ENCODE data around the gene TRAPPC11. TPM values are rescaled to one million over a fixed set of nuclear protein-coding genes. Genes with fewer than 3 reads are reported as not detected.

Gene TRAPPC11
- total and polyA plus RNA-seq, 9 of the 15 experiments (the other 6 are each of a cell fraction or from before 2014, with no cell fraction given) = 11.6 to 49.0 (median 28.7) TPM

DNA sequence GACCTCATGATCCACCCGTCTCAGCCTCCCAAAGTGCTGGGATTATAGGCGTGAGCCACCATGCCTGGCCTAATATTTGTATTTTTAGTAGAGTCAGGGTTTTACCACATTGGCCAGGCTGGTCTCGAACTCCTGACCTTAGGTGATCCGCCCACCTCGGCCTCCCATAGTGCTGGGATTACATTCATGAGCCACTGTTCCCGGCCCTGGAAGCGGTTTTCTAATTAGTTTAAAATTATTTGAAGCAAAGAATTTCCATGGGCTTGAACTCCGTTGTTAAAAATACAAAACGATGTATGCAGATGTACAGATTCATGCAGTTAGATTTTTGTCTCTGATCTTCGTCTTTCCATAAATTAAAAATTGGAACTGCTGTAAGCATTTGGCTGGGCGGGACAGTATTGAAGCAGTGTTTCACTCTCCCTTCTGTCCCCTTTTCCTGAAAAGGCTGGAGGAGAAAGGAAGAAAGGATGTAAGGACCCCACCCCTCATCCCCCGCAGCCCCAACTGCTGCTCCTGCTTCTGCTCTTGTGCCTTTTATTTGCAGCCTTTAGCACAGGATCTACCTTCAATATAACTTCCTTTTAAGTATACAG is 12.0 kb downstream of the TRAPPC11 start:
- H3K4me1 ChIP-seq (replicated peaks in 1 of 2; ENCODE audit: control insufficient read depth in 2 of 2, insufficient read depth in 2 of 2, low read length in 2 of 2) = no peaks in the 10 kb centered on the region
- 81% methylated on average over 9 of the region's 12 CpGs for WGBS (ENCODE audit: insufficient coverage, low coverage, missing lambda C conversion rate)
- H4K20me1 ChIP-seq (replicated peaks; ENCODE audit: control insufficient read depth, insufficient read depth, low read length) = no peaks in the 10 kb centered on the region
- no peaks in the 10 kb centered on the region for H3K9me3 ChIP-seq (replicated peaks; ENCODE audit: control insufficient read depth, insufficient read depth, low read depth, low read length)
- peaks cover 63% of the 10 kb centered on the region; the same call in 2 of the 3 replicates for H3K36me3 ChIP-seq (ENCODE audit: control insufficient read depth, insufficient read depth, low read length)
- no peaks in the 10 kb centered on the region for H3K27me3 ChIP-seq (ENCODE audit: control insufficient read depth in 2 of 2, insufficient read depth in 2 of 2, low read length in 2 of 2)
- H3K4me2 ChIP-seq (ENCODE audit: insufficient read depth, low read length) = no peak overlapping the region
- ATAC-seq (no peak), DNase-seq (ENCODE audit: extremely low read depth in 1 of 4, low spot score in 3 of 4) (no peak), FAIRE-seq (no peak)
- TF ChIP-seq DPF2 (IDR thresholded peaks at IDR 0.05) (no peak), SAP30 (IDR thresholded peaks at IDR 0.05; ENCODE audit: borderline replicate concordance, insufficient read depth, low read depth, low read length, poor library complexity, severe bottlenecking) (no peak), ZFP36 (IDR thresholded peaks at IDR 0.05; ENCODE audit: low read depth, low read length, partially characterized antibody) (no peak), ZBED1 (IDR thresholded peaks at IDR 0.05) (no peak), SIX5 (IDR thresholded peaks at IDR 0.05; ENCODE audit: borderline replicate concordance in 1 of 2, insufficient read depth in 1 of 2, low read depth in 1 of 2, low read length in 2 of 2) (no peak)
- TF ChIP-seq, protein P1, sequence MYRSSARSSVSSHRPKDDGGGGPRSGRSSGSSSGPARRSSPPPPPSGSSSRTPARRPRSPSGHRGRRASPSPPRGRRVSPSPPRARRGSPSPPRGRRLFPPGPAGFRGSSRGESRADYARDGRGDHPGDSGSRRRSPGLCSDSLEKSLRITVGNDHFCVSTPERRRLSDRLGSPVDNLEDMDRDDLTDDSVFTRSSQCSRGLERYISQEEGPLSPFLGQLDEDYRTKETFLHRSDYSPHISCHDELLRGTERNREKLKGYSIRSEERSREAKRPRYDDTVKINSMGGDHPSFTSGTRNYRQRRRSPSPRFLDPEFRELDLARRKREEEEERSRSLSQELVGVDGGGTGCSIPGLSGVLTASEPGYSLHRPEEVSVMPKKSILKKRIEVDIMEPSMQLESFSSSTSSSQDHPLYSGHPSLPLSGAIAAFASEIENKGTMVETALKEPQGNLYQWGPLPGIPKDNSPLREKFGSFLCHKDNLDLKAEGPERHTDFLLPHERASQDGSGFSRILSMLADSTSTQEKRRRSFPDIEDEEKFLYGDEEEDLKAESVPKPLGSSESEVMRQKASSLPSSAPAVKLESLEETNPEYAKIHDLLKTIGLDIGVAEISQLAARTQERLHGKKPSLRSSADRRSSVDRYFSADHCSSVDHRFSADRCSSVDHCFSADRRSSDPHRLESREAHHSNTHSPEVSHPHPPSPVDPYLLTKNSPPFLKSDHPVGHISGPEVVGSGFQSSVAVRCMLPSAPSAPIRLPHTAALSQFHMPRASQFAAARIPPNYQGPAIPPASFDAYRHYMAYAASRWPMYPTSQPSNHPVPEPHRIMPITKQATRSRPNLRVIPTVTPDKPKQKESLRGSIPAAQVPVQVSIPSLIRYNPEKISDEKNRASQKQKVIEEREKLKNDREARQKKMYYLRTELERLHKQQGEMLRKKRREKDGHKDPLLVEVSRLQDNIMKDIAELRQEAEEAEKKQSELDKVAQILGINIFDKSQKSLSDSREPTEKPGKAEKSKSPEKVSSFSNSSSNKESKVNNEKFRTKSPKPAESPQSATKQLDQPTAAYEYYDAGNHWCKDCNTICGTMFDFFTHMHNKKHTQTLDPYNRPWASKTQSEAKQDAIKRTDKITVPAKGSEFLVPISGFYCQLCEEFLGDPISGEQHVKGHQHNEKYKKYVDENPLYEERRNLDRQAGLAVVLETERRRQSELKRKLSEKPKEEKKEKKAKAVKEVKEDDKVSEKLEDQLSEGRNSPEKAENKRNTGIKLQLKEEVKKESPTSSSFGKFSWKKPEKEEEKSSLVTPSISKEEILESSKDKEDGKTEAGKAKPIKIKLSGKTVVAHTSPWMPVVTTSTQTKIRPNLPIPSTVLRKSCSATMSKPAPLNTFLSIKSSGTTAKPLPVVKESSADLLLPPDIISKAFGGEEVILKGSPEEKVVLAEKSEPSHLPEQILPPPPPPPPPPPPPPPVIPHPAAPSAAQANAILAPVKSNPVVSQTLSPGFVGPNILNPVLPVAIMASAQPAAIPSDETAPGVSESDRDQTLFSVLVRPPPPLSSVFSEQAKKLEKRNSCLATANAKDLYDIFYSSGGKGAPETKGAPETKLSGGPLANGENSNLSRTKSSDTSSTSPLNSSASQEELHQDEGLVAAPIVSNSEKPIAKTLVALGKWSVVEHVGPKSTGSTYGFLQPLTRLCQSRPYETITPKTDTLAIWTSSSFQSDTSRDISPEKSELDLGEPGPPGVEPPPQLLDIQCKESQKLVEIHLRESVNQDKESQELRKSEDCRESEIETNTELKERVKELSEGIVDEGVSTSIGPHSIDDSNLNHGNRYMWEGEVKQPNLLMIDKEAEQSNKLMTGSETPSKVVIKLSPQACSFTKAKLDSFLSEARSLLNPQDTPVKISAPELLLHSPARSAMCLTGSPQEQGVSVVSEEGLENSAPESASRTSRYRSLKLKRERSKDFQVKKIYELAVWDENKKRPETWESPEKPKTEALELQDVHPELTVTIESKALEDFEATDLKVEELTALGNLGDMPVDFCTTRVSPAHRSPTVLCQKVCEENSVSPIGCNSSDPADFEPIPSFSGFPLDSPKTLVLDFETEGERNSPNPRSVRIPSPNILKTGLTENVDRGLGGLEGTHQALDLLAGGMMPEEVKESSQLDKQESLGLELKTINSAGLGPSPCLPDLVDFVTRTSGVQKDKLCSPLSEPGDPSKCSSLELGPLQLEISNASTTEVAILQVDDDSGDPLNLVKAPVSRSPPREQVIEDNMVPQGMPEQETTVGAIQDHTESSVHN (IDR thresholded peaks at IDR 0.05; ENCODE audit: borderline replicate concordance in 1 of 2, low read depth in 1 of 2) = no peak
- H3K9ac ChIP-seq (ENCODE audit: insufficient read depth in 1 of 2, low read depth in 2 of 2, low read length in 2 of 2) = no peak overlapping the region
- no peak overlapping the region for H2AFZ ChIP-seq (ENCODE audit: low read depth, low read length)
- H3K27ac ChIP-seq (ENCODE audit: extremely low read depth, low read depth, low read length) = no peak overlapping the region
- ChIA-PET CTCF (ENCODE audit: low intra/inter-chr PET ratio) (no interaction called here), POLR2A (interaction anchor here (0.6 kb wide), 1 partner anchor 982 kb away, joined by 3 read pairs; no protein-coding TSS in a partner anchor)
- in situ Hi-C loops (cut with MboI) = loop anchor here (5.0 kb wide), 1 partner anchor 76 kb away; no protein-coding TSS in a partner anchor
- BruUV-seq (replicated peaks) = no TSS peak
- H3K4me3 ChIP-seq = no peak overlapping the region
- H3K79me2 ChIP-seq (ENCODE audit: control insufficient read depth, insufficient read depth, low read length) = no peaks in the 10 kb centered on the region
- no peaks in the 10 kb centered on the region for H3K9me1 ChIP-seq (ENCODE audit: control insufficient read depth, insufficient read depth, low read length)
- intact Hi-C loops (cut with micrococcal nuclease) = no loop called here
